GM12873 (cell line): ENCODE data around the gene TP53BP2.

Source experiments
- CTCF ChIP-seq: IDR thresholded peaks from 2 replicates; pipeline ENCODE4 v1.5.1; 2012; ENCODE audit warnings: low read depth, mild to moderate bottlenecking, moderate library complexity, low read length, control low read depth; ENCODE audit not compliant: insufficient read depth; ENCODE audit errors: missing control alignments

TP53BP2 gene

GRCh38 chr1:223856386-223856785 is 10.6 kb upstream of the TP53BP2 start:
- no peak for TF ChIP-seq CTCF

GRCh38 chr1:223853748-223854147 is 8.0 kb upstream of the TP53BP2 start:
- no peak for TF ChIP-seq CTCF

GRCh38 chr1:223853275-223853674 is 7.5 kb upstream of the TP53BP2 start:
- no peak for TF ChIP-seq CTCF

- TF ChIP-seq CTCF, result no peak
Observed at GRCh38 chr1:223852337-223852736, 6.6 kb upstream of the TP53BP2 start.

GRCh38 chr1:223849352-223850254 is 3.9 kb upstream of the TP53BP2 start:
- no peak for TF ChIP-seq CTCF

- TF ChIP-seq CTCF, result no peak
Observed at GRCh38 chr1:223848536-223848935, 2.8 kb upstream of the TP53BP2 start.

- TF ChIP-seq CTCF, result no peak
Observed at GRCh38 chr1:223847781-223848345, 2.1 kb upstream of the TP53BP2 start.
